Measurements from ENCODE around the gene ITGA3.

Gene ITGA3

GRCh38 chr17:50055426-50056216 lies at the start of gene ITGA3:
Gene ITGA3, plus strand, starts transcription at chr17:50056110. Its CDS starts 330 bp downstream, at chr17:50056440.
- DNase-seq, result peak in 54 of 58 donors; percentile 17 to 89 (median 58)

GRCh38 chr17:50009282-50009681 lies 46.6 kb upstream of the ITGA3 start:
- no peak for DNase-seq

DNA sequence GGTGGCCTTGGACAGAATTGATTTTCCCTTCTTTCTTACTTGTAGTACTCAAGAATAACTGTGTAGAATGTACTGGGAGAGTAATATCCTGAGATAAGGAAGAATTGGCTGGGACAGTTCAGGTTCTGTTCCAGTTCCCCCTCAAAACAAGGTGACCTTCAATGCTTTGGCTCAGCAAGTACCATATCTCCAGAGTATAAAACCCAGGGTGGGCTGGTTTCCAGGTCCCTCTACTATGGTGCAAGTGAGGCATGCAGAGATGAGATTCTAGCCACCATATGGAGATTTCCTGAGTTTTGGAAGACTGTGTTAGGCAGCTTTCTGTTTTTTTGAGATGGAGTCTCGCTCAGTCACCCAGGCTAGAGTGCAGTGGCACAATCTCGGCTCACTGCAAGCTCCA lies 42.8 kb upstream of the ITGA3 start:
- no peak for DNase-seq

GRCh38 chr17:50014471-50015088 lies 41.3 kb upstream of the ITGA3 start:
- no peak for DNase-seq

DNA sequence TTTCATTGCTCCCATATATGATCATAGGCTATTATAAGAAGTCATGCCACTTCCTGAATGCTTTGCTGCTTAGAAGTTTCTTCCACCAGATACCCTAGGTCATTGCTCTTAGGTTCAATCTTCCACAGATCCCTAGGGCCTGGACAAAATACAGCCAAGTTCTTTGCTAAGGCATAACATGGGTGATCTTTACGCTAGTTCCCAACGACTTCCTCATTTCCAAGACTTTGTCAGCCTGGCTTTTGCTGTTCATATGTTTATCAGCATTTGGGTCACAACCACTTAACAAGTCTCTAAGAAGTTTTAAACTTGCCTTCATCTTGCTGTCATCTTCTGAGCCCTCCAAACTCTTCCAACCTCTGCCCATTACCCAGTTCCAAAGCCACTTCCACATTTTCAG lies 40.8 kb upstream of the ITGA3 start:
- DNase-seq, result no peak

DNA sequence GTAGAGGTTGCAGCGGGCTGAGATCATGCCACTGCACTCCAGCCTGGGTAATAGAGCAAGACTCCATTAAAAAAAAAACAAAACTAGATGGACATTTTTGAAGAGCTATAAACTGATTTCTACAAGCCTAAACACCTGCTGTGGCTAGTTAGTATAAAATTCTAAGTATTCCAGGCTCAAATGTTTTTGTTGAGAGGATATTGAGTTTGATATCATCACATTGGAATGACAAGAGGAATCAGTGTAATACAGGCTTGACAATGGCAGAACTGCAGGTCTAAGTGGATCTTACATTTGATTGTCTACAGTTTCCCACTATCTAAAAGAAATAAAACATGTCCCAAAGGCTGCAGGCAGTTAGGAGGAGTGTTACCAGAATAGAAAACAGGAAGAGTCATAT lies 37.0 kb upstream of the ITGA3 start:
- no peak for DNase-seq

DNA sequence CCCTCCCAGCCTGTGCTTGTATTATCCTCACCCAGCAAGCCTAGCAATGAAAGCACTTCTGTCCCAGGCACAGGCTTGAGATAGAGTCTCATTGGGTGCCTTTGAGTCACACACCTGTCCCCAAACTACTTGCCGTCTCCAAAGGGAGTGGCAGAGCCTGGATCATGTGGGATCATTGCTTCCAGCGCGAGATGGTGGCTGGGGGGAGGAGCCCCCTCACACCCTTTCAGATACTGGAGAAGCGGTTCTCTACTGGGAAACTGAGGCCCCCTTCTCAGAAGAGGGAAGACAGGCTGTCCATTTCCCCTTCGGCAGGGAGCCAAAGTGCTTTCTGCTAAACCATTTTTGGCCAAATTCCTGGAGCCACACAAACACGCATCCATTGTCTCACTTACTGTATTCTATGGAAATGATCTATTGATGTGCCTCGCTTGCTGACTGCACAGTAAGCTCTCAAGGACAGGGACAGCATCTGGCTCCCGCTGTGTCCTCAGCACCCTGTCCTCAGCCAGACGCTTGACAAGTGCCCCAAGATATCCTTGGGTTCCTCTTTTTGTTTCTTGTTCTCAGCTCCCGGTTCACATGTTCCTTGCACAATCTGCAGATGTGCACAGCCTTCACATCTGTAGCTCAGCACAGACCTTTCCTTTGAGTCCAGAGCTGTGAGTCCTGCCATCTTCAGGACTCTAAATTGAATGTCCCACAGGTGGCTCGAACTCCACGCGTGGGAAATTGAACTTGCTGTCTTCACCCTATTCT lies 34.9 kb upstream of the ITGA3 start:
- no peak for DNase-seq

- DNase-seq, result no peak
Measured at GRCh38 chr17:50021681-50022370, 34.1 kb upstream of the ITGA3 start.

DNA sequence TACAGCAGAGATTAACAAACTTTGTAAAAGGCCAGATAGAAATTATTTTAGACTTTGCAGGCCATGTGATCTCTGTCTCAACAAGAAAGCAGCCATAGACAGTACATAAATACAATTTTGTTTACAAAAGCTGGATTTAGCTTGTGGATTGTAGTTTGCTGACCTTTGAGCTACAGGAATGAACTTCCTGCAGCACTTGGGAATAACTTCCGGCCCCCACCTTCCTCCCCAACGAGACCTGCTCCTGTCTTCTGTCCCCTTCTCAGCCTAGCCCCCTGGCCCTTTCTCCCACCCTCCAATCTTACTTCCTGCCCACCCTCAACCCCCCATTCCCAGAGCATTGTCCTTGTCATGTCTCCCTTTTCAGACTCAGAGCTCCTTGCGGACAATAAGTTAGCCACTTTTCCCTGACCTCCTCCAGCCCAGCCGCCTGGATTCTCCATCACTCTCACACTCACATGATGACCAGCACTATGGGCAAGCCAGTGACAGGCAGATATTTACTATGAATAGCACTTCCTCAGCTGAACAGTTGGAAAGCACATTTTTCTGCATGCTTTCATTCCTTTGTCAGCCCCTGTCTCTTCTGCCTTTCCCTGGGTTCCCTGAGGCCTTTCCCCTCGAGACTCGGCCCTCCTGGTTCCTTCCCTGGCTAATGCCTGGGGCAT lies 33.3 kb upstream of the ITGA3 start:
- DNase-seq, result no peak

GRCh38 chr17:50023520-50023919 lies 32.4 kb upstream of the ITGA3 start:
- DNase-seq, result no peak

DNA sequence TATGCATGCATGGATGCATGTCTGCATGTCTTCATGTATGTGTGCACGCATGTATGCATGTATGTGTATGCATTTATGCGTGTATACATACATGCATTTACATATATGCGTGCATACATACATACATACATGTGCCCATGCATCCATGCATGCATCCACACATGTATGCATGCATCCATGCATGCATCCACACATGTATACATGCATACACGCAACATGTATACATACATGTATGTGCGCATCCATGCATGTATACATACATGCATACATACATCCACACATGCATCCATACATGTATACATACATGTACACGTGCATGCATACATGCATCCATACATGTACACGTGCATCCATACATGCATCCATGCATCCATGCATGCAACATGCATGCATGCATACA lies 31.1 kb upstream of the ITGA3 start:
- no peak for DNase-seq

- DNase-seq, result no peak
Measured at GRCh38 chr17:50026046-50026675, 29.7 kb upstream of the ITGA3 start.

- peak in 57 of 58 donors; percentile 4 to 91 (median 52) for DNase-seq
Measured at GRCh38 chr17:50026837-50027171, 29.1 kb upstream of the ITGA3 start.

GRCh38 chr17:50027172-50027880 lies 28.6 kb upstream of the ITGA3 start:
- peak in 1 of 58 donors; percentile 32 for DNase-seq

GRCh38 chr17:50027881-50028735 lies 27.8 kb upstream of the ITGA3 start:
- no peak for DNase-seq

DNA sequence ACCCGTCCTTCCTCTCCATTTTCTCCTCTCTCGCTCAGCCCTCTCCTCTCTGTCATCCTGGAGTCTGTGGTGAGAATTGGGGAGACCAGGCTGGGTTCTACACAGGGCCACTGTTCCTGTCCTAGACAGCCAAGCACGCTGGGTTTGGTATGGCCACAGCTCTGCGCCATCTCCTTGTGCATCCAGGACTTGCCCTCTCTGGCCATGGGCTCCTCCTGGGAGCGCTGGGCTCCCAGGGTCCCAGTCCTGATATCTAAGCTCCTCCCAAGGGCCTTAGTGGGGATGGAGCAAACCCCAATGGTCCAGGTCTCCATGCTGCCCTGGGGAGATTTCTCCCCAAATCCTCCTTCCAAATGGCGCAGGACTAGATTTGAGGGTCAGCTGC lies 27.2 kb upstream of the ITGA3 start:
- DNase-seq, result no peak

DNA sequence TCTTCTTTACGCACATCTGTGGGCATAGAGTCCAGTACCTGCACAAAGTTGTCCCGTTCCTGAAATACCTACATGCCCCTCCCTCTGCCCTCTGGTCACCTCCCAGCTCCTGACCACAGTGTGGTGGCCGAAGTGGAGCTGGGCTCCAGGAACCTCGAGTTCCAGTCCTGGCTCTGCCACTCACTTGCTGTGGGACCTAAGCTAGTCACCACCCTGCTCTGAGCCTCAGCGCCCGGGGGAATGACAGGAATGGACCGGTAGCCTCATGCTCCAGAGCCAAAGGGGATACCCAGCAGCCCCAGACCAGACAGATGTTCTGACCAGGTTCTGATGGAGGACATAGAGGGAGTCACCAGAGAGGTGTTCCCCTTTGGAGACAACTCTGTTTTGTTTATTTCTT lies 26.7 kb upstream of the ITGA3 start:
- no peak for DNase-seq

GRCh38 chr17:50033316-50033715 lies 22.6 kb upstream of the ITGA3 start:
- no peak for DNase-seq

All from anterior cingulate cortex (tissue), 58 donors.